GM19025 (cell line): ENCODE measurements around the gene SCN4B.

Experiments
- ATAC-seq: cut with Tn5 transposase; IDR thresholded peaks from one replicate; pipeline ENCODE4 v1.9.1; 2021; ENCODE audit warnings: mild to moderate bottlenecking, low read depth, moderate library complexity; ENCODE audit not compliant: unreplicated experiment

SCN4B gene

GRCh38 chr11:118105657-118106305, 46.8 kb downstream of the SCN4B start:
- no peak for ATAC-seq

DNA sequence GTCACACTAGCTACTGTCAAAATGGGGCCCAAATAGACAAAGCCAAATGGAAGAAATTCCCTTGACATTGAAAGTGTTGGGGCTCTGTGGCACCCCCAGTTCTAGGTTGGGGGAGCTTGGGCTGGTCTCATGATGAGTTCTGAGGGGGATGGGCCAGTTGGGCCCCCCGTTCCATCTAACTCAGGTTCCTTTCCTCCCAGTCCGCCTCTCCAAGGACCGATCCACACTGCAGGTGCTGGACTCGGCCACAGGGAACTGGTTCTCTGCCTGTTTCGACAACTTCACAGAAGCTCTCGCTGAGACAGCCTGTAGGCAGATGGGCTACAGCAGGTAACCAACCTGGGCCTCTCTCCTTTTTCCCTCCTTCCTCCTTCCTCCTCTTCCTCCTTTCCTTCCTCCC, 48.1 kb downstream of the SCN4B start:
- no peak for ATAC-seq

DNA sequence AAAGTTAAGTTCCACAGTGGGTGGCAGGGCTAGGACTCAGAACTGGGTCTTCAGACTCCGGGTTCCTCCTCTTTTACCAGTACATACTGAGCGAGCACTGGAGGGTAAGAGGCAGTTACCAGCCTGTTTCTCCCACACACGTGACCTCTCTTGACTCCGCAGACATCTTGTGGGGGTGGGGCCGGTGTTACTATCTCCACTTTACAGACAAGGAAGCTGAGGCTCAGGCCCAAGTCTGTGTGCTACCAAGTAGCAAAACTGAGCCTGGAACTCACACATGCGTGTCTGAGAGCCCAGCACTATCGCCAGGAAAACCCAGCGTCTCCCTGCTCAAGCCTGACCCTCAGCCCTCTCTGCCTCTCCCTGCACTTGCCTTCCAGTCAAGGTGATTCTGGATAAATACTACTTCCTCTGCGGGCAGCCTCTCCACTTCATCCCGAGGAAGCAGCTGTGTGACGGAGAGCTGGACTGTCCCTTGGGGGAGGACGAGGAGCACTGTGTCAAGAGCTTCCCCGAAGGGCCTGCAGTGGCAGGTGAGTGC, 49.8 kb downstream of the SCN4B start:
- ATAC-seq = no peak

DNA sequence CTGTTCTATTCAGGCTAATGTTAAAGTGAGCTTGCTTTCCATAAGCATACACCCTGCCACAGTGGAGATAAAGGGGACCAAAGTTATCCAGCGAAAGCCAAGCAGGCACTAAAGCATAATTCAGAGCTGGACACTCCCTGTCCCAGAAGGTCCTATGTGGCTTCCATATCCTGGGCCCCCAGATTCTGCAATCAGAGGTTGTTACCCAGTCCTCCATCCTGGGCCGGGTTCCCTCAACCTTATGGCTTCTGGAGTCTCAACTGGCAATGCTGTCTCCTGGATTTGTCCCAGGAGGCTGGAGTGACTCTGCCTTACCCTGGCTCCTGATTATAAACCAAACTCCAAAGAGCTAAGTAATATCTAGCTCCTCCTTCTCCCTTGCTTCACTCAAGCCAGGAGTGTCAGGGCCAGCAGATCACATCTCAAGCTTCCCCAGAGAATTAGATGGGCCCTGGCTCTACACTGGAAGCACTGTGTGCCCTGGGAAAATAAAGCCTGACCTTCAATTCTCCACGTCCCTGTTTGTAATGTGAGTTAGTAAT, 51.9 kb downstream of the SCN4B start:
- no peak for ATAC-seq

- no peak for ATAC-seq
These were observed 52.6 kb downstream of the SCN4B start for GRCh38 chr11:118099838-118100556.

DNA sequence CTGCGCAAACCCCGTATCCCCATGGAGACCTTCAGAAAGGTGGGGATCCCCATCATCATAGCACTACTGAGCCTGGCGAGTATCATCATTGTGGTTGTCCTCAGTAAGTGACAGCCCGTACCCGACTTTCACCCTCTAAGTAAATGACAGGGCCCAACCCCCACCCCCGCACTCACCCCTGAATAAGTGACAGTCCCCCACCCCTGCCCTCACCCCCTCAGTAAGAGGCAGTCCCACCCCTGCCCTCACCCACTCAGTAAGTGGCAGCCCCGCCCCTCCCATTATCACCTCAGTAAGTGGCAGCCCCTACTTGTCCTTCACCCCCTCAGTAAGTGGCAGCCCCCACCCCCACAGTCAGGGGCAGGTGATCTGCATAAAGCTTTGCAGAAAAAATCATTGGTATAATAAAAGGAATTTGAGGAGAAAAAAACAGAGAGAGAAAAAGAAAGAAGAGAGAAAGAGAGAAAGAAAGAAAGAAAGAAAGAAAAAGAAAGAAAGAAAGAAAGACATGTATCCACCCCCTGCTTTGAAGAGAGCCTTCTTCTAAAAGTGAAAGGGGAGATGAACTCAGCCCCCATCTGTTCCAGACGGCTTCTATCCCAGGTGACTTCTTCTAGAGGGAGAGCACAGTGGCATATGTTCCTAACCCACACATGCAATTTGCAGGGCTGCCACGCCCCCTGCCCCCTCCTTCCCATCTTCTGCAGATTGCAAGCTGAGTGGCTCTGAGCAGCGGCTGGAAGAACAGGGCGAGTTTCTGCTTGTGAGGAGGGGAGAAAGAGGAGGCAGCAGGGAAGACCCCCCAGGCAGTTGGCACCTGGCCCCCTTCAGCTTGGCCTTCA, 53.4 kb downstream of the SCN4B start:
- no peak for ATAC-seq

- no peak for ATAC-seq
These were observed 56.7 kb downstream of the SCN4B start for GRCh38 chr11:118095967-118096367.

DNA sequence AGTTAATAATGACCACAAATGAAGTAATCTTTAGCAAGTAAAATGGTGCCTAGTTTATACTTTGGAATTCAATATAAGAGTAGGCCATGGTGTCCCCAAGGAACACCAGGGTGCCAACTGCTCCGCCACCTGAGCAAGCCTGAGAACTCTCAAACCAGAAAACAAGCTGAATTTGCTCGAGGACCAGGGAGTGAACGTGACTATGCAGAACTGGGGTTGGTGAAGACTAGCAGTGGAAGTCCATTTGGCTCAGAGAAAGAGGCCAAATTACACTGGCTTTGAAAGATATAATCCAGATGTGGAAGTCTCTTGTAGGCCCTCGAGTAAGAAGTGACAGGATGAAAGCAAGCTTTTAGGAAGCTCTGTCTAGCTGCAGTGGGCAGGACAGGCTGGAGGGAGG, 57.1 kb downstream of the SCN4B start:
- no peak for ATAC-seq

DNA sequence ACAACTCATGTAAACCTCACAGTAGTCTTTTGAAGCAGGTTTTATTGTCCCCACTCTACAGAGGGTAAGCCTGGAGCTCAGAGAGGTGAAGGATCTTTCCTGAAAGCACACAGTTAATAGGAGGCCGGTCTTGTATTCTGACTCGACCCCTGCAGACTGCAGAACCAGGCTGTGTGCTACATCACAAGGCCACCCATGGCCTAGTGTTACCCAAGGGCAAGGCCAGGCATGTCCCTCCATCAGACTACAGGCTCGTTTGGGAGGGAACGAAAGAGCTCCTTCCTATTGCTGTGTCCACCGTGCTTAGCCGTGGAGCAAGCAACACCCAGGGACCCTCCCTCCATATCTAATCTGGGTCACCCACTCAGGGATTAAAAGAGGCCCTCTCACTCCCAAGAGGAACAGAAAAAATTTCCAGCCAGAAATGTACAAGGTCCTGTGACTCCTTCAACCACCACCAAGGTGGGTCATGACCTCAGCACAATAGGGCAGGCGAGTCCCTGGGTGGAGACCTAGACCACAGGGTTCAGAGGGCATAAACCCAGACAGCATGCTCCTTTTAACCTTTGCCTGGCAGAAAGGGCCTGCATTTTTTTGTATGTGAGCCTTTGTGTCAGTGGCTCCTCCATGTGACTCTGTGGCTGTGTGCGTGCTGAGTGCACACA, 59.6 kb downstream of the SCN4B start:
- no peak for ATAC-seq

GRCh38 chr11:118091690-118092089, 60.9 kb downstream of the SCN4B start:
- ATAC-seq = no peak

GRCh38 chr11:118090545-118091162, 62.0 kb downstream of the SCN4B start:
- no peak for ATAC-seq

GRCh38 chr11:118088531-118088930, 64.1 kb downstream of the SCN4B start:
- ATAC-seq = no peak

DNA sequence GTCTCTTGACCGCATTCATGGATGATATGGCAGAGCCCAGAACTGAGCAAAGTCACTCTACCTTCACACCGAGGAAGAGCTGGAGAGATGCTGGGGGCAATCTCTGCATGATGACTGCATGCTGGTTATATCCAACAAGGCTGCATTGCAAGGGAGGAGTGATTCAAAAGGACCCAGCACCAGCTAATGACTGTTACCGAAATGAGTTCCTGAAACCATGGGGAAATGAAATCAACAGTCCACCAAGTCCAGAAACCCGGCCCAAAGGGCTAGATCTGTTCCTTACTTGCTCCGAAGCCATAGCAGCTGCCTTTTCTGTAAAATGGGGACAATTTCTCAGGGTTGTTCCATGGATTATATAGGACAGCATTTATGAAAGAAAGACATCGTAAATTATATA, 64.7 kb downstream of the SCN4B start:
- no peak for ATAC-seq

DNA sequence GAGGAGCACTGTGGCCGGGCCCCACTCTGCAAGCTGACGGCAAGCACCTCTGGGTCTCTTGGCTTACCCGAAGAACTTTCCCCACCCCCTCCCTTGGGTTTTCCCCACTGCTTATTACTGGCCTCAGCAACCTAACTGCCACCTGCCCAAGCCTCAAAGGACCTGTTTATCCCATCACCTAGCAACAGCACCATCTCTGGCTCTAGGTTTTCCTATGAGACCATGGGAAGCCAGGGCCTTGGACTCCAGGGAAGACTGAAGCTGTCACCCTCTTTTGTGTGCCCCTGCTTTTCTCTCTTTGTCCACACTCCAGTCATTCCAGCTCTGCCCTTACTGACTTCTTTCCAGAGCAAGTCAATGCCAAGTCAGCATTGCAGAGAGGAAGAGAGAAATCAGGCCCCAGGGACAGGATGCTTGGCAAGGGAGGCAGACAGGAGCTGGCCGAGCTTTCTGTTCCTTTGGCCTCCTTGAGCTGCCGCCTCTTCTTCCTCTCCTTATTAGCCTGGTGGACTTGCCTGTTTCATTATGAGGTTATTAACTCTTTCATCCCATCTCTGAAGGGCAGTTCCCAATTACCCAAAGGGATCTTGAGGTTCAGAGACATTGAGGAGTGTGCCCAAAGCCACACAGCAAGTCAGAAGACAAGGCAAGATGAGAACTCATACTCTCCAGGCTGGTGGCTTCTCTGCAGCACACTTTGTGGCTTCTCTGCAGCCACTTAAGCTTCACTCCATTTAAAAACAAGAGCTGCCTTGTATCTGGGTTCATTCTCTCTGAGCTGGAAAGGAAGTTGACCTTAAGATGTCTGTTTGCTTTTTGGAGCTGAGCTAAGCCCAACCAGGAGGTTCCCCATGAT, 65.5 kb downstream of the SCN4B start, which contains the start of gene SMIM35:
Gene SMIM35 (minus strand): TSS at position 51 of the 856 bp plus-strand sequence. CDS start 206 bp downstream, outside the sequence.
- ATAC-seq = no peak

- ATAC-seq = no peak
These were observed 68.0 kb downstream of the SCN4B start for GRCh38 chr11:118084656-118085055.

GRCh38 chr11:118084247-118084646, 68.4 kb downstream of the SCN4B start:
- no peak for ATAC-seq
